HL-60 (cell line): ENCODE measurements around the gene SYTL3.

Experiments
- DNase-seq, 2 experiments: peaks; one replicate each; pipeline ENCODE4 v3.0.0-alpha.2; 2010 to 2020; ENCODE audit warnings: low read depth in 1 of 2, low spot score in 1 of 2
- H3K27ac ChIP-seq: fragments of 250-450 bp; sonication (Bioruptor Pico); replicated peaks from 2 replicates; pipeline ENCODE4 v1.5.1; 2020; ENCODE audit warnings: mild to moderate bottlenecking, moderate library complexity
- H3K27me3 ChIP-seq: fragments of 250-450 bp; sonication (Bioruptor Pico); 2 replicates; pipeline ENCODE4 v1.5.1; 2021; ENCODE audit warnings: mild to moderate bottlenecking, moderate library complexity; ENCODE audit not compliant: insufficient read depth, poor library complexity, severe bottlenecking
- H3K4me3 ChIP-seq: replicated peaks from 2 replicates; pipeline ENCODE4 v1.5.1; 2011; ENCODE audit warnings: mild to moderate bottlenecking, control low read depth, low read length; ENCODE audit not compliant: insufficient read depth
- GABPA ChIP-seq: IDR thresholded peaks from 2 replicates; pipeline ENCODE4 v1.6.1; 2012; ENCODE audit warnings: low read depth
- POLR2AphosphoS5 ChIP-seq: IDR thresholded peaks from 2 replicates; pipeline ENCODE4 v1.6.1; 2012; ENCODE audit warnings: low read depth
- SPI1 ChIP-seq: IDR thresholded peaks from 2 replicates; pipeline ENCODE4 v1.6.1; 2012; ENCODE audit warnings: low read depth, mild to moderate bottlenecking, borderline replicate concordance
- TF ChIP-seq, protein P1 (sequence below): IDR thresholded peaks from one replicate; pipeline ENCODE4 v1.5.1; 2011; ENCODE audit warnings: low read length, control low read depth, inconsistent platforms; ENCODE audit not compliant: insufficient read depth
- TF ChIP-seq, protein P2 (sequence below): IDR thresholded peaks from 2 replicates; pipeline ENCODE4 v1.6.1; 2012; ENCODE audit warnings: low read depth; ENCODE audit not compliant: insufficient replicate concordance

Gene SYTL3

DNA sequence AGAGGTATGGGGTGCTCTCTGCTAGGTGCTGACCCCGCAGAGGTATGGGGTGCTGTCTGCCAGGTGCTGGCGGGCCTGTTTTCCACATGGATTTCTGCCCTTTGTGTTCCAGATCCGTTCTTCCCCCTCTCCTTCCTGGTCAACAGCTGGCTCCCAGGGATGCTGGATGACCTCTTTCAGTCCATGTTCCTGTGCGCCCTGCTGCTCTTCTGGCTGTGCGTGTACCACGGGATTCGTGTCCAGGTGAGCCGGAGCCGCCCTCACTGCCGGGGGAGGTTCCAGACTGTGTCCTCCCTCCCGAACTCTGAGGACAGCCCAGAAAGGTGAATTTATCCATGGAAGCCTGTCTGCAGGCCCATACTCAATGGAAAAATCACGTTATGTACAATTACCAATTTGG lies 41.6 kb upstream of the SYTL3 start:
- H3K27ac ChIP-seq: no peak overlapping the region
- TF ChIP-seq, protein P1, sequence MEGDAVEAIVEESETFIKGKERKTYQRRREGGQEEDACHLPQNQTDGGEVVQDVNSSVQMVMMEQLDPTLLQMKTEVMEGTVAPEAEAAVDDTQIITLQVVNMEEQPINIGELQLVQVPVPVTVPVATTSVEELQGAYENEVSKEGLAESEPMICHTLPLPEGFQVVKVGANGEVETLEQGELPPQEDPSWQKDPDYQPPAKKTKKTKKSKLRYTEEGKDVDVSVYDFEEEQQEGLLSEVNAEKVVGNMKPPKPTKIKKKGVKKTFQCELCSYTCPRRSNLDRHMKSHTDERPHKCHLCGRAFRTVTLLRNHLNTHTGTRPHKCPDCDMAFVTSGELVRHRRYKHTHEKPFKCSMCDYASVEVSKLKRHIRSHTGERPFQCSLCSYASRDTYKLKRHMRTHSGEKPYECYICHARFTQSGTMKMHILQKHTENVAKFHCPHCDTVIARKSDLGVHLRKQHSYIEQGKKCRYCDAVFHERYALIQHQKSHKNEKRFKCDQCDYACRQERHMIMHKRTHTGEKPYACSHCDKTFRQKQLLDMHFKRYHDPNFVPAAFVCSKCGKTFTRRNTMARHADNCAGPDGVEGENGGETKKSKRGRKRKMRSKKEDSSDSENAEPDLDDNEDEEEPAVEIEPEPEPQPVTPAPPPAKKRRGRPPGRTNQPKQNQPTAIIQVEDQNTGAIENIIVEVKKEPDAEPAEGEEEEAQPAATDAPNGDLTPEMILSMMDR: no peak
- TF ChIP-seq POLR2AphosphoS5 (no peak), SPI1 (no peak), GABPA (no peak)
- TF ChIP-seq, protein P2, sequence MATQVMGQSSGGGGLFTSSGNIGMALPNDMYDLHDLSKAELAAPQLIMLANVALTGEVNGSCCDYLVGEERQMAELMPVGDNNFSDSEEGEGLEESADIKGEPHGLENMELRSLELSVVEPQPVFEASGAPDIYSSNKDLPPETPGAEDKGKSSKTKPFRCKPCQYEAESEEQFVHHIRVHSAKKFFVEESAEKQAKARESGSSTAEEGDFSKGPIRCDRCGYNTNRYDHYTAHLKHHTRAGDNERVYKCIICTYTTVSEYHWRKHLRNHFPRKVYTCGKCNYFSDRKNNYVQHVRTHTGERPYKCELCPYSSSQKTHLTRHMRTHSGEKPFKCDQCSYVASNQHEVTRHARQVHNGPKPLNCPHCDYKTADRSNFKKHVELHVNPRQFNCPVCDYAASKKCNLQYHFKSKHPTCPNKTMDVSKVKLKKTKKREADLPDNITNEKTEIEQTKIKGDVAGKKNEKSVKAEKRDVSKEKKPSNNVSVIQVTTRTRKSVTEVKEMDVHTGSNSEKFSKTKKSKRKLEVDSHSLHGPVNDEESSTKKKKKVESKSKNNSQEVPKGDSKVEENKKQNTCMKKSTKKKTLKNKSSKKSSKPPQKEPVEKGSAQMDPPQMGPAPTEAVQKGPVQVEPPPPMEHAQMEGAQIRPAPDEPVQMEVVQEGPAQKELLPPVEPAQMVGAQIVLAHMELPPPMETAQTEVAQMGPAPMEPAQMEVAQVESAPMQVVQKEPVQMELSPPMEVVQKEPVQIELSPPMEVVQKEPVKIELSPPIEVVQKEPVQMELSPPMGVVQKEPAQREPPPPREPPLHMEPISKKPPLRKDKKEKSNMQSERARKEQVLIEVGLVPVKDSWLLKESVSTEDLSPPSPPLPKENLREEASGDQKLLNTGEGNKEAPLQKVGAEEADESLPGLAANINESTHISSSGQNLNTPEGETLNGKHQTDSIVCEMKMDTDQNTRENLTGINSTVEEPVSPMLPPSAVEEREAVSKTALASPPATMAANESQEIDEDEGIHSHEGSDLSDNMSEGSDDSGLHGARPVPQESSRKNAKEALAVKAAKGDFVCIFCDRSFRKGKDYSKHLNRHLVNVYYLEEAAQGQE: no peak
- H3K27me3 ChIP-seq: no peaks in the 10 kb centered on the region
- no peak for DNase-seq
- H3K4me3 ChIP-seq: no peak overlapping the region

DNA sequence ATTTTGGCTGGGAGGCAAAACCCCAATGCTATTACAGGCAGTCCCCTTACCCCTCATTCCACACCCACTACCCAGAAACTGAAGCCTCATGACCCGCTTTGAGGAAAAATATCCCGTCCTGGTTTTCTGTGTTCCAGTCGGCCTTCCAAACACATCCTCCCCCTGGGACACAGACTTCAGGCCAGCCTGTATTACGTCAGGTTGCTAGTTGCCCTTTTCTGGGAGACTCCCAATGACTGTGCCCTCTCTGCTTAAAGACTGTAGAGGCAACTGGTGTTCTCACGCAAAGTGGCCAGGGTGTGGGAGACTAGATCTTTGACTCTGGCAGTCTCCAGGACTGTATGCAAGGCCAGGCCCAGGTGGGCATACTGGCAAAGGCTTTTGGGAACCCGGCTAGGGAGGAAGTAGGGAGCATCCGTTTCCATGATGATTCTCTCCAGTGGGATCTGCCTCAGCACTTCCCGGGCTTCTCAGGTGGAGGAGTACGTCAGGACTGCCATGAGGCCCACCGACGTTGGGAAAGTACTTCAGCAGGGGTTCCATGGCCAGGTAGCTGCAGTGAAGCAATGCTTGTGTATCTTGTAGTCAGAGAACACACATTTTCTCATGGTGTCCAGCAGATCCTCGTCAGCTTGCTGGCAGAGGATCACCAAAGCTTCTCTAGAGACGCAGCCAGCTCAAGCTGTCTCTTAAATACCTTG lies 40.2 kb upstream of the SYTL3 start:
- TF ChIP-seq POLR2AphosphoS5 (no peak), SPI1 (no peak), GABPA (no peak)
- TF ChIP-seq, protein P2: no peak
- TF ChIP-seq, protein P1: no peak
- DNase-seq: no peak

DNA sequence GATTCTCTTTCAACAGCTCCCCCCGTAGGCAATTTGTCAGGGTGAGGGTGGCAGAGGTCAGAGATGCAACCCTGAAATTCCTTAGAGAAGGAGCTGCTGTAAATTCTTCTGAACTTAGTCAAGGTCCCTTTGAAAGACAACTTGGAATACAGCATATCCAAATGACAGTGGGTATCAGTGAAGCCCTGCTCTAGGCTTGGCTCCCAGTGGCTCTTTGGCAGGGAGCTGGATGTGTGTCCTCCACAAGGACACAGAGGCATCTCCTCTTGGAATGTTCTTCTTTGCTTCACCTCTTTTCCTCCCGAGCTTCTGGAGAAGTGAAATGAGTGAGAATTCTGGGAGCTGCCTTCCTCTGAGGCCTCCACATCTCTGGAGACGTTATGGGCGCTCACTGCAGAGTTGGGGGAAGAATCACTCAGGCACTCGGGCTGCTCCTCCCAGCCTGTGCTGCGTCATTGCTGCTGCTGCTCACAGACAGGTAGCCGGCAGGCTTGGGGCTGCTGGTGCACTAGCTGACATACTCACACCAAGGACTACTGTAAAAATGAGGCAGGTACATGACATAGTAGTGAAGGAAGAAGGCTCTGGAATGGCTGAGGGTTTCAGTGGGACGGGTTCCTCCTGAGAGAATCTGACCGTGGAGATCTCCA lies 39.4 kb upstream of the SYTL3 start:
- Histone ChIP-seq H3K27me3 (no peaks in the 10 kb centered on the region), H3K4me3 (no peak overlapping the region), H3K27ac (no peak overlapping the region)
- no peak for DNase-seq
- TF ChIP-seq, protein P2: no peak
- no peak for TF ChIP-seq POLR2AphosphoS5
- TF ChIP-seq, protein P1: no peak

More for the DNA sequence above, 40.2 kb upstream of the SYTL3 start:
- Histone ChIP-seq H3K27me3 (no peaks in the 10 kb centered on the region), H3K4me3 (no peak overlapping the region), H3K27ac (no peak overlapping the region)
